Activated CD4-positive, alpha-beta T cell treated with anti-CD3 and anti-CD28 coated beads, Interleukin-2, amount 50 U/mL, for 48 hours (primary cell): ENCODE data around the gene FAM240B.

Source experiments
- DNase-seq, 2 experiments: peaks; one replicate each; pipeline ENCODE4 v3.0.0-alpha.2; 2020

FAM240B gene

DNA sequence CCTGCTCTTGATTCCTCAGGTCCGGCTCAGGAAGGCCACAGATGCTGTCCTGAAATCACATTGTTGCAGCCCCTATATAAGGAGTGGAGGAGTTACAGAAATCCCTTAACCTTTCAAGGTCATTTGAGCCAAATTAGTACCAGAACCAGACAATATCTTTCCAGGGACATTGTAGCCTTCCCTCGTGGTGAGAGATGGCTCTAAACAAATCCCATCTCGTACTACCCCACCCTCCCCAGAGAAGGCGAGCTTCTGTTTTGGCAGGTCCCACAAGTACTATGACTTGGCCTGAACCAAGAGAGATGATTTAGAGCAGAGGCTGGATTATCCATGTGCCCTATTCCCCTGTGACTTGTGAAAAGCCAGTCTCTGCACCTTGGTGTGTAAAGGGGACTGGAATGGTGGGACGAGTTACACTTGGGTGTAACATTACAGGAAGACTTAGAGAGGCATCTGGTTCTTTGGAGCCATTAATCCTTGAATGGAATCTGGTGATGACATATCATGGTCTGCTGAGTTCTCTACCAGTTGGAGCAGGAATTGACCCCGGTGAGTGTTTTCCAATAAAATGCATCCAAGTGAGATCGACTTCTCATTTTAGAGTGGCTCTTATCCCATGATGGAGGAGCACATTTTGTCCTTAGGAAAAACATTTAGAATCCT lies at the start of gene FAM240B:
FAM240B (minus strand) TSS at position 51 of the 663 bp plus-strand sequence. CDS start 16,134 bp downstream, outside the sequence.
- no peak for DNase-seq

- DNase-seq = no peak
These were observed 48.4 kb upstream of the FAM240B start for GRCh38 chr9:38768351-38768761.

- DNase-seq = no peak
These were observed 45.2 kb upstream of the FAM240B start for GRCh38 chr9:38765101-38765500.

DNA sequence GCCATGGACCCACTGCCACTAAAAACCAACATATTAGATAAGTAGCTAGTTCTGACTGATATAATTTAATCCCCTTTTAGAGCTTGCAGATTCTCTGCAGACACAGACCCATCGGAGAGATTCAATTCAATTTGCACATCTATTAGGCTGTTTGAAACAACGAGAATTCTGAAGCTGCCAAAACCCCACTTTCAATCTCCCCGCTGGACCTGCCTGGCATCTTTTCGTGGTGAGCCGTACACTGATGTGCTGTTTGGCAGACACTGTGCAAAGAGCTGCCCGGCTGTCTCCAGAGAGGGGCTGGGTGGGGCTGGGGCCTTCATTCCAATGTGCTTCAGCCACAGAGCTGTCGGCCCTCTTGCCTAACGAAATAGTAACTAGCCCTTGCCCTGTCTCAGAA lies 42.1 kb upstream of the FAM240B start:
- no peak for DNase-seq

- DNase-seq = no peak
These were observed 41.4 kb upstream of the FAM240B start for GRCh38 chr9:38761339-38761738.

- no peak for DNase-seq
These were observed 36.8 kb upstream of the FAM240B start for GRCh38 chr9:38756702-38757101.

GRCh38 chr9:38747941-38748340 lies 28.0 kb upstream of the FAM240B start:
- DNase-seq = no peak

DNA sequence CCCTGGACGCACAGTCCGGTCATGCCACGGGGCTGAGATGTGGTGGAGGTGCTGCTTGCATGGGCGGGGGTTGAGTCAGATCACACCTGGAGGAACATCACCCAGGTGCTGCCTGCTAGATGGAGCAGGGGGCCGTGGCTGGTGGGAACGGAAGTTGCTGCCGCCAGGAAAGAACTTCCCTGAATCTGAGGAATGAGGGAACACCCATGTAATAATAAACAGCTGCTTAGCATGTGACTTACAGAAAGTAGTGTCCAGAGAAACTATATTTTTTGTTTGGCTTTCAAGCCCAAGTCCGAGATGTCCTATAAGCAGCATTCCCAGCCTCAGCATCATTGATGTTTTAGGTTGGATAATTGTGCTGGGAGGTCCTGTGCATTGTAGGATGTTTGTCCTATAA lies 27.1 kb upstream of the FAM240B start:
- DNase-seq = no peak

DNA sequence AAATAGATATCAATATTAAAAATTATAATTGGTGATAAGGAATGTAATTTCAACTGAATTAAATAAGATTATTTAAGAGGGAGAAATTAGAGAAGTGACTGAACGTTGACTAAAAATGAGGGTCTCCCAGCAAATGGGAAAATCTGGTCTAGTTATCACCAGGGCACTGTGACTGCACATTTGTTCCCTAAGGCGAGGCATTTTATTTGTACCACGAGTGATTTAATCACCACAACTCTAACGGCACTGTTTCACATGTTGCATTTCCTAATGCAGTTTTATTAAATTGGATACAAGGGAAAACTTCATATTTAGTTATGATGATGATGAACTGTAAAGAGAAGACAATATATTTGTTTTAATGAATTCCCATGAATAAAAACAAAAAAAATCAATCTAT lies 26.4 kb upstream of the FAM240B start:
- no peak for DNase-seq

- DNase-seq = no peak
These were observed 24.6 kb upstream of the FAM240B start for GRCh38 chr9:38744484-38744883.

GRCh38 chr9:38737246-38737645 lies 17.3 kb upstream of the FAM240B start:
- no peak for DNase-seq

DNA sequence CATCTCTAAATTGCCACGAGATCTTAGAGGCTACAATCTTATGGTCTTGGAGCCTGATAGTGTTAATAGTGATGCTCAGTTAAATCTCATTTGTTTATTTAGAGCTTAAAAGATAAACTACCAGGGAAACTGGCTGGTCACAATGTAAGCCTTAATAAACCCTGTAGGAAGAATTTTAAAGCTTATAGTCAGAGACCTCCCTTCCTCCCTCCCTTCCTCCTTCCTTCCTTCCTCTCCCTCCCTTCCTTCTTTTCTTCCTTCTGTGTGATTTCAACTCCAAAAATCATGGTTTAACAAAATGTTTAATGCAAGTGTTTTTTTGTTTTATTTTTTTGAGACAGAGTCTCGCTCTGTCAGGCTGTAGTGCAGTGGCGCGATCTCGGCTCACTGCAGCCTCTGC lies 14.9 kb upstream of the FAM240B start:
- no peak for DNase-seq

DNA sequence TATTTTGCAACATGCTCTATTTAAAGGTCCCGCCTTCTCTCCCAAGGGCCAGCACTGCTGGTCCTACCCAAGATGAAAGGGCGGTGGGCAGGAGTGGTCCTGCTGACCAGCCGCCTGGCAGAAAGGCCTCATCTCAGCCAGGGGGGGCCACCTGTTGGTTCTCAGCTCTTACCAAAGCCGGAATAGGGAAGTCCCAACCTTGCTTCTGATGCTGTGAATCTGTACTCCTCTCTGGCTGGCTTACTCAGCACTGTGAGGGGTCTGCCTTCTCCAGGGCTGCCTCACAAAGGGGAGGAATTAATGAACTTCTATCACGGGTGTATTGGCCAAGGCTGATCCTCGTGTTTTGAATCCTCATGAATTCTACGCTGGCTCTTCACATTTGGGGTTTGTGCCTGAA lies 13.6 kb upstream of the FAM240B start:
- no peak for DNase-seq

DNA sequence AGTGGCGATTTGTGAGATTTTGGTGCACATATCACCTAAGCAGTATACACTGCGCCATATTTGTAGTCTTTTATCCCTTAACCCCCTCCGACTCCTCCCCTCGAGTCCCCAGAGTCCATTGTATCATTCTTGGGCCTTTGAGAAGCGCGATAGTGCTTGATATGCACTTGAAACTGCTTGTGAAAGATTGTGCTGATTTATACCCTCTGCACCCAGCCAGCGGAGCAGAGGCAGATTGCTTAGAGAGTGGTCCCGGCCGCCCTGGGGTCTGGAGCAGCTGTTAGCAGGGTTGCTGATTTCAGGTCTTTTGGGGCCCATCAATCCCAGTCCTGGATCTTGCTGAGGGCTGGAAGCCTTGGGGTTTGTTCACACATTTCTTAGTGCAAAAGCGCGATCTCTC lies 13.0 kb upstream of the FAM240B start:
- DNase-seq = no peak

DNA sequence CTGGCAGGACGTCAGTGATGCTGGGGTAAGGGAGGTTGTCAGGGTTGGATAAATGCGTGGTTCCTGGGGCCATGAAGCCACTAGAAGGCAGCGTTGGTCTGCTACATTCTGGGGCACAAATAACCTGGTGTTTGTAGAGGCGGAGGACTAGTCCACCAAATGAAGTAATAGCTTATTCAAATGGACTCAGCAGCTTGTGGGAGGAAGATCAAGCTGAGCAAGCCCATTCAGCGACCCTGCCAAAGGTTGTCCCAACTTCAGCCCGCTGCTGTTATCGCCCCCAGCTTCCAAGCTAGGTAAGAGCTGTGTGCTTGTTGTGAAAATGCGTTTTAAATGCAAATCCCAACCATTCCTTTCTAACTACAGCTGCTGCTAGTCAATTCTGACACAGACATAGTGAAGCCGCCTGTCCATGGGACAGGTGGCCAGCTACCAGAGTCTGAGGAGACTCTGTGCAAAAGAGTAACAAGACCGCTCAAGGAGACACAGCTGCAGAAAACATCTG lies 7.6 kb upstream of the FAM240B start:
- DNase-seq = no peak

- DNase-seq = no peak
These were observed 4.8 kb upstream of the FAM240B start for GRCh38 chr9:38724754-38725153.

- DNase-seq = no peak
These were observed 1.8 kb downstream of the FAM240B start for GRCh38 chr9:38718148-38718547.

- no peak for DNase-seq
These were observed 4.2 kb downstream of the FAM240B start for GRCh38 chr9:38715684-38716083.

DNA sequence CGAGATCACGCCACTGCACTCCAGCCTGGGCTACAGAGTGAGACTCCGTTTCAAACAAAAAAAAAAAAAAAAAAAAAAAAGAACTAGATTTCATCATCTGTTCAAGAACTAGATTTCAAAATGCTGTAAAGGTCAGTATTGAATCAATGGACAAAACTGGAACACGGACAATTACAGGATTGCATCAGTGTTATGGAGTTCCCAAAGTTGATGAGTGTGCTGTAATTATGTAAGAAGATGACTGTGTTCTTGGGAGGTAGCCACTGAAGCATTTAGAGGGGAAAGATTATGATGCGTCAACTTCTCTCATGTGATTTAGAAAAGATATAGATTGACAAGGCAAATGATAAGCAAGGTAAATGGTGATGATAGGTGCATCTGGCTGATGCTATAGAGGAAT lies 6.5 kb downstream of the FAM240B start:
- DNase-seq = no peak

GRCh38 chr9:38708759-38709158 lies 11.2 kb downstream of the FAM240B start:
- DNase-seq = no peak

DNA sequence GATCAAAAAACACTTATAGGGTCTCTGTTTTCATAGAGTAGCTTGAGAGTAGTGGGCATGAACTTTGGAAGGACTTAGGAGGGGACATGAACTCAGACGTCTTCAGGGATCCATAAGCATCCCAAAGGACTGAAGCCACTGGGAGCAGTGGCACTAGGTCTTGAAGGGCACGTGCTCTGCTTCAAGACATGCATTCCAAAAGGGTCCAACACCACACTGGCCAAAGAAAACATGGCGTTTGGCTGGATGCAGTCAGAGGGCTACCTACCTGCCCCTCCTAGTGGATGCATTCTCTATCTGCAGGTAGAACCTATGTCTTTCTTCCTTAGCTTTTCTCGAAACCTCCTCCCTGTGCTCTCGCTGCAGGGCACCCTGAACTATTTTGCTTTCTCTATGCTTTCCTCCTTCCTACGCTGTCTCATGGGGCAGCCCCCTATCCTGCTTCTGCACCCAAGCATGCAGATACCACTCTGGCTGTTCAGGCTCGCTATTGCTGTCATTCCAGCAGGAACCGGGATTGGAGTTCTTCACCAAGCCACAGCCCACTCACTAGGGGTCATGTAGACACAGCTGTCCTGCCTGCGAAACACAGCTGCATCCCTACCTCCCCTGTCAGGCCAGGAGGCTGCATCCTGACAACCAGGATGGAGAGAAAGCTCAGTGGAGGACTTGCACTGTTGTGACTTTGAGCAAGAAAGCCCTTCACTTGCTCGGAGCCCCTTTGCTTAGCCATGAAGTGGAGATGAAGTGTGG lies 11.9 kb downstream of the FAM240B start:
- no peak for DNase-seq

DNA sequence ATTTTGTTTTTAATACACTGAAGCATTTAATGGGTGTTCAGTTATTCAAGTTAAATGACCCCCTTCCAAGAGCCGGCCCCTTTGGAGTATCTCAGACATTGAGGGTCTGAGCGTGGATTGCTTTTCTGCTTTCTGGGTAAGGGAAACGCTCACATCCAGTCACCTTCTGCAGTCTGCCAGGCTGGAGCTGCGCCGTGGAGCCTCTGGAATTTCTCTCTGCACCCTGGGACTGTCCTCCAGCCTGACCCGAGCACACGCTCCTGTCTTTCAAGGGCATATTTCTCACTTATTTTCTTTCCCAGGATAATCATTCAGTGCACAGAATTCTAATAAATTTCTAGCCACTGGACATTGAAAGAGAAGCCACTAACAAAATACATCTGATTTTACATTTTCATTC lies 13.4 kb downstream of the FAM240B start:
- DNase-seq = no peak

- DNase-seq = no peak
These were observed 14.0 kb downstream of the FAM240B start for GRCh38 chr9:38705917-38706316.

GRCh38 chr9:38700695-38701094 lies 19.2 kb downstream of the FAM240B start:
- DNase-seq = no peak

DNA sequence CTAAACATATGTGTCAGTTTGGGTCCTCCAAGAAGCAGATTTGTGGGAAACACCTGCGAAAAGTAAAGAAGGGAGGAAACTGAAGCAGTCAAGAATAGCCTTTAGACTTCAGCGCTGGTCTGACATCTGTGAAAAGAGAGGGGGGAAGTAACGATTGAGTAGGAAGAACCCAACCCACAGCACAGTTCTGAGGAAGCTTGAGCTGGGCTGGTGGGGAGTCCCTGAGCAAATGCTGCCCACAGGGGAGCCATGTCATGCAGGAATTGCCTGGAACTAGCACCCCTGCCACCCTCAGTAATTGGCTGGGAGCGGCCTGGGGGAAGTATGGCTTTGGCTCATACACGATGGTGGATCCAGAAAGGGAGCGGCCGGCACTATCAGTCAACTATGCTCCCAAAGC lies 20.6 kb downstream of the FAM240B start:
- DNase-seq = no peak
